Right atrium auricular region (tissue), 2 donors: Measurements from ENCODE around the gene SRGAP1. TPM values are rescaled to one million over a fixed set of nuclear protein-coding genes. Genes with fewer than 3 reads are reported as not detected.
"Not testable (repeated sequence)": the region's sequence is repeated elsewhere in the genome, so short reads cannot be mapped to it uniquely, and the experiment has no call there.

Experiments used
- DNase-seq: peaks from one replicate; pipeline ENCODE4 v3.0.0-alpha.2; 2019; ENCODE audit warnings: low spot score
- H3K27ac ChIP-seq, 2 donors: fragments of 200-600 bp; sonication (generic); 1 replicate in 1 of 2; 2 replicates in 1 of 2; pipeline ENCODE4 v1.5.1; 2016 to 2019
- H3K27me3 ChIP-seq, 2 donors: fragments of 200-600 bp; sonication (generic); one replicate each; pipeline versions ENCODE4 v1.5.1 to v1.6.0; 2017 to 2019
- H3K36me3 ChIP-seq: fragments of 200-600 bp; sonication (generic); one replicate; pipeline ENCODE4 v1.5.1; 2016
- H3K4me1 ChIP-seq, 2 donors: fragments of 200-600 bp; sonication (generic); one replicate each; pipeline versions ENCODE4 v1.5.1 to v1.6.0; 2017 to 2019
- H3K4me3 ChIP-seq, 2 donors: fragments of 200-600 bp; sonication (generic); 1 replicate in 1 of 2; 2 replicates in 1 of 2; pipeline ENCODE4 v1.5.1; 2017 to 2019; ENCODE audit warnings: mild to moderate bottlenecking in 1 of 2, moderate library complexity in 1 of 2
- H3K9me3 ChIP-seq, 2 donors: fragments of 200-600 bp; sonication (generic); one replicate each; pipeline ENCODE4 v1.5.1; 2019
- CTCF ChIP-seq, 2 donors: fragments of 200-600 bp; sonication (generic); IDR thresholded peaks; one replicate each; pipeline ENCODE4 v1.5.1; 2019; ENCODE audit warnings: antibody characterized with exemption in 2 of 2
- total RNA-seq, 2 donors: library from RNA; depleted of rRNA; stranded (reverse); fragments of >200 nt; gene quantifications; one replicate each; pipeline ENCODE4 v1.1.0, GENCODE V29; 2016

The SRGAP1 gene
- total RNA-seq, 2 donors from 2014 or later, result 1.4 to 3.3 TPM

GRCh38 chr12:64027311-64027710 is 182.8 kb downstream of the SRGAP1 start:
- Histone ChIP-seq H3K27me3 (no peaks in the 10 kb centered on the region), H3K4me1 (no peaks in the 10 kb centered on the region), H3K4me3 (no peak overlapping the region), H3K36me3 (no peaks in the 10 kb centered on the region), H3K9me3 (peaks cover 0 to 7% of the 10 kb centered on the region in 2 donors), H3K27ac (no peak overlapping the region)
- no peak for TF ChIP-seq CTCF (IDR thresholded peaks at IDR 0.05)
- no peak for DNase-seq

GRCh38 chr12:64028541-64028940 is 184.0 kb downstream of the SRGAP1 start:
- TF ChIP-seq CTCF (IDR thresholded peaks at IDR 0.05), result no peak
- DNase-seq, result no peak
- Histone ChIP-seq H3K27me3 (no peaks in the 10 kb centered on the region), H3K36me3 (no peaks in the 10 kb centered on the region), H3K4me3 (no peak overlapping the region), H3K27ac (no peak overlapping the region), H3K9me3 (peaks cover 0 to 7% of the 10 kb centered on the region in 2 donors), H3K4me1 (no peaks in the 10 kb centered on the region)

GRCh38 chr12:64029013-64029857 is 184.7 kb downstream of the SRGAP1 start:
- Histone ChIP-seq H3K27ac (no peak overlapping the region), H3K9me3 (peaks cover 0 to 7% of the 10 kb centered on the region in 2 donors), H3K36me3 (no peaks in the 10 kb centered on the region), H3K4me3 (no peak overlapping the region), H3K27me3 (no peaks in the 10 kb centered on the region), H3K4me1 (no peaks in the 10 kb centered on the region)
- no peak for DNase-seq
- no peak for TF ChIP-seq CTCF (IDR thresholded peaks at IDR 0.05)

GRCh38 chr12:64030155-64030554 is 185.7 kb downstream of the SRGAP1 start:
- Histone ChIP-seq H3K27ac (no peak overlapping the region), H3K4me3 (no peak overlapping the region), H3K36me3 (no peaks in the 10 kb centered on the region), H3K27me3 (no peaks in the 10 kb centered on the region), H3K4me1 (no peaks in the 10 kb centered on the region), H3K9me3 (peaks cover 0 to 7% of the 10 kb centered on the region in 2 donors)
- DNase-seq, result no peak
- no peak for TF ChIP-seq CTCF (IDR thresholded peaks at IDR 0.05)

GRCh38 chr12:64034056-64034455 is 189.6 kb downstream of the SRGAP1 start:
- H3K9me3 ChIP-seq, H3K27ac ChIP-seq, H3K27me3 ChIP-seq, H3K36me3 ChIP-seq, H3K4me1 ChIP-seq, DNase-seq, H3K4me3 ChIP-seq: not testable (repeated sequence)

- H3K9me3 ChIP-seq, result peaks cover 0 to 7% of the 10 kb centered on the region in 2 donors
- no peak overlapping the region for H3K27ac ChIP-seq
- DNase-seq, result no peak
- no peaks in the 10 kb centered on the region for H3K36me3 ChIP-seq
- H3K27me3 ChIP-seq, result no peaks in the 10 kb centered on the region
- H3K4me1 ChIP-seq, result peaks cover 0 to 13% of the 10 kb centered on the region in 2 donors
- no peak overlapping the region for H3K4me3 ChIP-seq
- TF ChIP-seq CTCF (IDR thresholded peaks at IDR 0.05), result no peak
These were observed 190.5 kb downstream of the SRGAP1 start for GRCh38 chr12:64034901-64035576.
